Retinal pigment epithelial cell (primary cell): Measurements from ENCODE around the gene PCDHGB4.

Experiments used
- DNase-seq: peaks from one replicate; pipeline ENCODE4 v3.0.0-alpha.2; 2010; ENCODE audit warnings: low read depth
- H3K4me3 ChIP-seq: 2 replicates; pipeline ENCODE4 v1.5.1; 2011; ENCODE audit warnings: mild to moderate bottlenecking, low read length, control low read depth, moderate library complexity
- TF ChIP-seq, protein P1 (sequence below): conservative IDR thresholded peaks from 2 replicates; pipeline ENCODE4 v1.5.1; 2011; ENCODE audit warnings: low read depth, low read length, control low read depth, inconsistent platforms

Gene PCDHGB4

DNA sequence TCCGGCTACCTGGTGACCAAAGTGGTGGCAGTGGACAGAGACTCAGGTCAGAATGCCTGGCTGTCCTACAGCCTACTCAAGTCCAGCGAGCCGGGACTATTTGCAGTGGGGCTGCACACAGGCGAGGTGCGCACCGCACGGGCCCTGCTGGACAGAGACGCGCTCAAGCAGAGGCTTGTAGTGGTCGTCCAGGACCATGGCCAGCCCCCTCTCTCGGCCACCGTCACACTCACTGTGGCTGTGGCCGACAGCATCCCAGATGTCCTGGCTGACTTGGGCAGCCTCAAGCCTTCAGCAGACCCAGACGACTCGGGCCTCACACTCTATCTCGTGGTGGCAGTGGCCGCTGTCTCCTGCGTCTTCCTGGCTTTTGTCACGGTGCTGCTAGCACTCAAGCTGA is 30.5 kb upstream of the PCDHGB4 start:
- H3K4me3 ChIP-seq: no peak overlapping the region
- TF ChIP-seq, protein P1, sequence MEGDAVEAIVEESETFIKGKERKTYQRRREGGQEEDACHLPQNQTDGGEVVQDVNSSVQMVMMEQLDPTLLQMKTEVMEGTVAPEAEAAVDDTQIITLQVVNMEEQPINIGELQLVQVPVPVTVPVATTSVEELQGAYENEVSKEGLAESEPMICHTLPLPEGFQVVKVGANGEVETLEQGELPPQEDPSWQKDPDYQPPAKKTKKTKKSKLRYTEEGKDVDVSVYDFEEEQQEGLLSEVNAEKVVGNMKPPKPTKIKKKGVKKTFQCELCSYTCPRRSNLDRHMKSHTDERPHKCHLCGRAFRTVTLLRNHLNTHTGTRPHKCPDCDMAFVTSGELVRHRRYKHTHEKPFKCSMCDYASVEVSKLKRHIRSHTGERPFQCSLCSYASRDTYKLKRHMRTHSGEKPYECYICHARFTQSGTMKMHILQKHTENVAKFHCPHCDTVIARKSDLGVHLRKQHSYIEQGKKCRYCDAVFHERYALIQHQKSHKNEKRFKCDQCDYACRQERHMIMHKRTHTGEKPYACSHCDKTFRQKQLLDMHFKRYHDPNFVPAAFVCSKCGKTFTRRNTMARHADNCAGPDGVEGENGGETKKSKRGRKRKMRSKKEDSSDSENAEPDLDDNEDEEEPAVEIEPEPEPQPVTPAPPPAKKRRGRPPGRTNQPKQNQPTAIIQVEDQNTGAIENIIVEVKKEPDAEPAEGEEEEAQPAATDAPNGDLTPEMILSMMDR: no peak
- DNase-seq: no peak

DNA sequence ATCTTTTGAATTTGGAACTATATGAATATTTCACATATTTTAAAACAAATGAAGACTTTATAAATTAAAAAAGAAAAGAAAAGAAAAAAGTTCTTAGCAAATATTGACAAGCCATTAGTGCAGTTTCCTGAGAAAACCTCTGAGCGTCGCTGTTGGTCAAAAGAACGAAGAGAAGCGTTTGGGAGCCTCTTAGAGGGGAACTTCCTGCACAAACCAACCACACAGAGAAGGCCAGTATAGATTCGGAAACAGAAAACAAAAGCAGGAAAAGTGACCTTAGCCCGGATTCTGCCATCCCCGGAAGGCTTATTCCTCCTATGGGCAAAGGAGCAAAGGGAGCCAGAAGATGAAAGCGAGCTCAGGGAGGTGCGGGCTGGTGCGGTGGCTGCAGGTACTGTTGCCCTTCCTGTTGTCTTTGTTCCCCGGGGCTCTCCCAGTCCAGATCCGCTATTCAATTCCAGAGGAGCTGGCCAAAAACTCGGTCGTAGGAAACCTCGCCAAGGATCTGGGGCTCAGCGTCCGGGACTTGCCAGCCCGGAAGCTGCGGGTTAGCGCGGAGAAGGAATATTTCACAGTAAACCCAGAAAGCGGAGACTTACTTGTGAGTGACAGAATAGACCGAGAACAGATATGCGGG is 27.6 kb upstream of the PCDHGB4 start, which contains the start of gene PCDHGB2:
TSS of gene PCDHGB2 (plus strand) at position 205 of the 637 bp plus-strand sequence. CDS start at position 347, 142 bp downstream.
- DNase-seq: no peak
- peak within 1 kb of the TSS; percentile 22 for H3K4me3 ChIP-seq
- TF ChIP-seq, protein P1: peak; percentile 22

DNA sequence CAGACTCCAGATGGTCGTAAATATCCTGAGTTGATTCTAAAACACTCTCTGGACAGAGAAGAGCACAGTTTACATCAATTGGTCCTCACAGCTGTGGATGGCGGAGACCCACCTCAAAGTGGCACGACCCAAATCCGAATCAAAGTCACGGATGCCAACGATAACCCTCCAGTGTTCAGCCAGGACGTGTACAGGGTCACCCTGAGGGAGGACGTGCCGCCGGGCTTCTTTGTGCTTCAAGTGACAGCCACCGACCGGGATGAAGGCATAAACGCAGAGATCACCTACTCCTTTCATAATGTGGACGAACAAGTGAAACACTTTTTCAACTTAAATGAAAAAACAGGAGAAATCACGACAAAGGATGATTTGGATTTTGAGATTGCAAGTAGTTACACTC is 26.8 kb upstream of the PCDHGB4 start:
- no peak overlapping the region for H3K4me3 ChIP-seq
- no peak for DNase-seq
- TF ChIP-seq, protein P1: no peak

DNA sequence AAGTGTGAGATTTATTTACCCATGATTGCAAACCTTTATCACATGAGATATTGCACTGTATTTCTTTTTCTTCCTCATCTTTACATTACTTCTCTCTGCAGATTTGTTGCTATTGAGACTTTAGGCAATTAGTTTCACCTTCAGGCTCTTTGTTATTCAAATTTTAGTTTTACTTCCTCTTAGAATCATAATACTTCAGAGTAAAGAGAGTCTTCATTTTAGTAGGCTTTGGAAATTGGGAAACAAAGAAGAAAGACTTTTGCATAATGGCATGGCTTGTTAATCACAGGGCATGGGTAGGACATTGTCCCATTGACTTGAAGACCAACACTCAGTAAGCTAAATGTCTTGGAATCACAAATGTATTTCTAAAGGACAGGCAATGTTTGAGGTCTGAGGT is 24.8 kb upstream of the PCDHGB4 start:
- TF ChIP-seq, protein P1: no peak
- H3K4me3 ChIP-seq: no peak overlapping the region
- no peak for DNase-seq

DNA sequence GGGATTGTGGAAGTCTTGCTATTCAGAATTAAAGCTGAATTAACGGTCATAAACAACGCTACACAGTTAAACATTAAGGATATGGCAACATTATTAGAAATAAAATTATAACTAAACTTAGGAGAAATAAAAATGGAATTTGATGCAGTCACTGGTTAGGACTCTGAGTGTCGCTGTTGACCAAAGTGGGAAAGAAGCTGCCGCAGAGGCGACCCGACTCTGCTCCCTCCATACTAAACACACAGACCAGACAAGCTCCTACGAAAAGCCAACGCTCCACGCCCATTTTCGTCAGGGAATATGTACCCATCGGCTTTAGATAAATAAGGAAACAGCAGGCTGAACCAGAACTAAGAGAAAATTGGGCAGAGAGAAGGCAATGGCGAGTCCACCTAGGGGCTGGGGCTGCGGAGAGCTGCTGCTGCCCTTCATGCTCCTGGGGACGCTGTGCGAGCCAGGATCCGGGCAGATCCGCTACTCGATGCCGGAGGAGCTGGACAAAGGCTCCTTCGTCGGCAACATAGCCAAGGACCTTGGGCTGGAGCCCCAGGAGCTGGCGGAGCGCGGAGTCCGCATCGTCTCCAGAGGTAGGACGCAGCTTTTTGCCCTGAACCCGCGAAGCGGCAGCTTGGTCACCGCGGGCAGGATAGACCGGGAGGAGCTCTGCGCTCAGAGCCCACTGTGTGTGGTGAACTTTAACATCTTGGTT is 23.4 kb upstream of the PCDHGB4 start, which contains the start of gene PCDHGA5:
TSS of gene PCDHGA5 (plus strand) at position 211 of the 709 bp plus-strand sequence. CDS start at position 380, 169 bp downstream.
- DNase-seq: no peak
- TF ChIP-seq, protein P1: no peak
- H3K4me3 ChIP-seq: no peak within 1 kb of the TSS

DNA sequence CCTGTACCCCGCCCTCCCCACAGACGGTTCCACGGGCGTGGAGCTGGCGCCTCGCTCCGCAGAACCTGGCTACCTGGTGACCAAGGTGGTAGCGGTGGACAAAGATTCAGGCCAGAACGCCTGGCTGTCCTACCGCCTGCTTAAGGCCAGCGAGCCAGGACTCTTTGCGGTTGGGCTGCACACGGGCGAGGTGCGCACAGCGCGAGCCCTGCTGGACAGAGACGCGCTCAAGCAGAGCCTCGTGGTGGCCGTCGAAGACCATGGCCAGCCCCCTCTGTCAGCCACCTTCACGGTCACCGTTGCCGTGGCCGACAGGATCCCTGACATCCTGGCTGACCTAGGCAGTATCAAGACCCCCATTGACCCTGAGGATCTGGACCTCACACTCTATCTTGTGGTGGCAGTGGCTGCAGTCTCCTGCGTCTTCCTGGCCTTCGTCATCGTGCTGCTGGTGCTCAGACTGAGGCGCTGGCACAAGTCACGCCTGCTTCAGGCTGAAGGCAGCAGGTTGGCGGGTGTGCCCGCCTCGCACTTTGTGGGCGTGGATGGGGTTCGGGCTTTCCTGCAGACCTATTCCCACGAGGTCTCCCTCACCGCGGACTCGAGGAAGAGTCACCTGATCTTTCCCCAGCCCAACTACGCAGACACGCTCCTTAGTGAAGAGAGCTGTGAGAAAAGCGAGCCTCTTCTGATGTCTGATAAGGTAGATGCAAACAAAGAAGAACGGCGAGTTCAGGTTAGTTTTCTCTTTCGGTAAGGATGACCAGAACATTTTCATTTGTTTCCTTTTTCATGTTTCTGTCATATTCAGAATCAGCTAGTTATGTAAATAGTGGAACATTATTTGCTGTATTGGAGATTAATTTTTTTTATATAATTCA is 21.2 kb upstream of the PCDHGB4 start:
- no peak for DNase-seq
- no peak overlapping the region for H3K4me3 ChIP-seq
- TF ChIP-seq, protein P1: no peak
